Skin epidermis (tissue), 12 donors: ENCODE measurements around the gene ZC3H10.
"Not testable (repeated sequence)": the region's sequence is repeated elsewhere in the genome, so short reads cannot be mapped to it uniquely, and the experiment has no call there.

Experiments
- H3K27ac ChIP-seq, 21 experiments: fragments of 200-600 bp; sonication (generic) in 11 of 21; one replicate each; pipeline ENCODE4 v1.5.0; 2020; ENCODE audit warnings: mild to moderate bottlenecking in 3 of 21, inconsistent platforms in 2 of 21, moderate library complexity in 2 of 21
- H3K4me3 ChIP-seq, 7 experiments: fragments of 200-600 bp; sonication (generic) in 2 of 7; one replicate each; pipeline ENCODE4 v1.5.0; 2020; ENCODE audit warnings: inconsistent platforms in 2 of 7, mild to moderate bottlenecking in 2 of 7, moderate library complexity in 1 of 7

The ZC3H10 gene, protein sequence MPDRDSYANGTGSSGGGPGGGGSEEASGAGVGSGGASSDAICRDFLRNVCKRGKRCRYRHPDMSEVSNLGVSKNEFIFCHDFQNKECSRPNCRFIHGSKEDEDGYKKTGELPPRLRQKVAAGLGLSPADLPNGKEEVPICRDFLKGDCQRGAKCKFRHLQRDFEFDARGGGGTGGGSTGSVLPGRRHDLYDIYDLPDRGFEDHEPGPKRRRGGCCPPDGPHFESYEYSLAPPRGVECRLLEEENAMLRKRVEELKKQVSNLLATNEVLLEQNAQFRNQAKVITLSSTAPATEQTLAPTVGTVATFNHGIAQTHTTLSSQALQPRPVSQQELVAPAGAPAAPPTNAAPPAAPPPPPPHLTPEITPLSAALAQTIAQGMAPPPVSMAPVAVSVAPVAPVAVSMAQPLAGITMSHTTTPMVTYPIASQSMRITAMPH

DNA sequence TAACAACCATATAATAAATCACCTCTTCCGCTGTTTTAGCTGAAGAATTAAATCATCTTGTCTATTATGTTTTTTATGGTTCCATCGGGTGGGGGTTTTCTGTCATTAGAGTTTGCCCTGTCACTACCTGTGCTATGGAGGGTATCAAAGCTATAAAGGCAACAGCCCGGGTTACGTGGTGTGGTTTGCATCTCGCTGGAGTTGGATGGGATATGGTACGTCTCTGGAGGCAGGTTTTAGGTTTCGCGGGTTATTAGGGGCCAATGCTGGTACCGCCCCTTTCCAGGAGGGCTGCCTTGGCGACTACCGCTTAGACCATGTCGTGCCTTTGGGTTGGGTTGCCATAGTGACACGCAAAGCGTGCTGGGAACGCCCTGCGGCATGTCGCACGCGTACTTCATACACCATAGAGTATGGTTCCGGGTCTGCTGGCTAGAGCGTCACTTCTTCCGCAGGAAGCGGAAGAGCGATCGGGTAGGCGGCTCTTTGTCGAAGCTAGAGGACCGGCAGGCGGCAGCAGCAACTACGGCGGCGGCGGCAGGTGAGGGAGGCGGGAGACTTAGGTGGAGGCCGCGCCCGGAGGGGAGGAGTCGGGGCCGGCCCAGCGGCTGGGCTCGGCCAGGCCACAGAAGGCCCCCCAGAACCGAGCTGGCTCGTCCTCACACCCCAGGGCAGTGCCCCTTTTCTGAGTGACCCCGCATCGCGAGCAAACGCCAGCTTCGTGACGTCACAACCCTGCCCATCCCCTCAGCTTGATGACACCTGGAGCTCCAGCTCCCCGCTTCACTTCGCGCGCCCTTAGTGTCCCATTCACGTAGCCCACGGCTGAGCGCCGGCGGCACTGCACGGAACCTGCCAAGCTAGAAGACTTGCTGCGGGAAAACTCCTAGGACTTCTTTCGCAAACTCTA, at the start of gene ZC3H10:
TSS of gene ZC3H10 (plus strand) at position 489 of the 910 bp plus-strand sequence. CDS start 2,297 bp downstream, outside the sequence.
- Histone ChIP-seq H3K27ac (peak within 1 kb of the TSS; percentile 66 to 96 (median 92)), H3K4me3 (peak within 1 kb of the TSS; percentile 59 to 86 (median 76))

DNA sequence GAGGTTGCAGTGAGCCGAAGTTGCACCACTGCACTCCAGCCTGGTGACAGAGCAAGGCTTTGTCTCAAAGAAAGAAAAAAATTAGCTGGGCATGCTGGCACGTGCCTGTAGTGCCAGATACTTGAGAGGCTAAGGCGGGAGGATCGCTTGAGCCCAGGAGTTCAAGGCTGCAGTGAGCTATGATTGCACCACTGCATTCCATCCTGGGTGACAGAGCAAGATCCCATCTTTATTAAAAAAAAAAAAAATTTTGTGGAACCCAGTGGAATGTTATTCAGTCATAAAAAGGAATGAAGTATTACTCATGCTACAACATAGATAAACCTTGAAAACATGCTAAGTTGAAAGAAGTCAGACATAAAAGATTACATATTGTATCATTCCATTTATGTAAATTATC, 46.4 kb upstream of the ZC3H10 start:
- no peak overlapping the region for H3K27ac ChIP-seq
- no peak overlapping the region for H3K4me3 ChIP-seq

DNA sequence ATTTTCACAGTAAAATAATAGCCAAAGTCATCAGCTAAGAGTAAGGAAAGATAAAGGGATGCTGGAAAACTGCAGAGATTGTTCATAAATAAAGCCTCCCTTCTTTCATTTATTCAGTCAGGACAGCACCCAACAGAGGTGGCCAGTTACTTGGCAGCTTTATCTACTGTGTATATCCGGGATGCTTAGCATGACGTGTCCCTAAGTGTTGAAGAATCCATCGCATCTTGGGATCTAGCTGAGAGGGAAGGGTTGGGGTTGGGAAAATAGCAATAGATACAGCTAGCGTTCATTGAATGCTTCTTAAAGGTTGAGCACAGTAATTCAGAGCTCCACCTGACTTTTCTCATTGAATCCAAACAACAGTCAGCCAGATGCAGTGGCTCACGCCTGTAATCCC, 43.7 kb upstream of the ZC3H10 start:
- no peak overlapping the region for H3K4me3 ChIP-seq
- no peak overlapping the region for H3K27ac ChIP-seq

DNA sequence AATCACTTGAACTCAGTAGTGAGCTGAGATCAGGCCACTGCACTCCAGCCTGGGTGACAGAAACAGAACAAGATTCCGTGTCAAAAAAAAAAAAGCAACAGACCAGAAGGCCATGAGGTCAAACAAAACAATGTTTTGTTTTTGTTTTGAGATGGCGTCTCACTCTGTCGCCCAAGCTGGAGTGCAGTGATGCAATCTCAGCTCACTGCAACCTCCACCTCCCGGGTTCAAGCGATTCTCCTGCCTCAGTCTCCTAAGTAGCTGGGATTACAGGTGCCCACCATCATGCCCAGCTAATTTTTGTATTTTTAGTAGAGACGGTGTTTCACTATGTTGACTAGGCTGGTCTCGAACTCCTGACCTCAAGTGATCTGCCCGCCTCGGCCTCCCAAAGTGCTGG, 40.1 kb upstream of the ZC3H10 start:
- not testable (repeated sequence) for H3K4me3 ChIP-seq, H3K27ac ChIP-seq

DNA sequence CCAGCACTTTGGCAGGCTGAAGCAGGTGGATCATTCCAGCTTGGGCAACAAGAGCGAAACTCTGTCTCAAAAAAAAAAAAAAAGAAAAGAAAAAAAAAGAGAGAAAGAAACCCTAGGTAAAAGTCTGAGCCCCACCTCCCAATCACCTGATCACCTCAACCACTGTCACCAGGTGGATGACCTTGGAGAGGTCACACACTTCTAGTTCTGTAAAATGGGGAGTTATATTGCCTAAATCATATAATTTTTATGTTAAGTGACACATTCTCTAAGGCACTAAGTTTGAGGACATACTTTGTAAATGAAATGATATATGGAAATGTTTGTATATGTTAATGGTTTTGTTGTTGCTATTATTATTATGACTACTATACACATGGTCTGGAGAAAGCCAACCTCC, 39.6 kb upstream of the ZC3H10 start:
- Histone ChIP-seq H3K4me3 (peak overlapping the region in 1 of 7 experiments; percentile 77), H3K27ac (peak overlapping the region in 13 of 21 experiments; percentile 73 to 93 (median 87))

DNA sequence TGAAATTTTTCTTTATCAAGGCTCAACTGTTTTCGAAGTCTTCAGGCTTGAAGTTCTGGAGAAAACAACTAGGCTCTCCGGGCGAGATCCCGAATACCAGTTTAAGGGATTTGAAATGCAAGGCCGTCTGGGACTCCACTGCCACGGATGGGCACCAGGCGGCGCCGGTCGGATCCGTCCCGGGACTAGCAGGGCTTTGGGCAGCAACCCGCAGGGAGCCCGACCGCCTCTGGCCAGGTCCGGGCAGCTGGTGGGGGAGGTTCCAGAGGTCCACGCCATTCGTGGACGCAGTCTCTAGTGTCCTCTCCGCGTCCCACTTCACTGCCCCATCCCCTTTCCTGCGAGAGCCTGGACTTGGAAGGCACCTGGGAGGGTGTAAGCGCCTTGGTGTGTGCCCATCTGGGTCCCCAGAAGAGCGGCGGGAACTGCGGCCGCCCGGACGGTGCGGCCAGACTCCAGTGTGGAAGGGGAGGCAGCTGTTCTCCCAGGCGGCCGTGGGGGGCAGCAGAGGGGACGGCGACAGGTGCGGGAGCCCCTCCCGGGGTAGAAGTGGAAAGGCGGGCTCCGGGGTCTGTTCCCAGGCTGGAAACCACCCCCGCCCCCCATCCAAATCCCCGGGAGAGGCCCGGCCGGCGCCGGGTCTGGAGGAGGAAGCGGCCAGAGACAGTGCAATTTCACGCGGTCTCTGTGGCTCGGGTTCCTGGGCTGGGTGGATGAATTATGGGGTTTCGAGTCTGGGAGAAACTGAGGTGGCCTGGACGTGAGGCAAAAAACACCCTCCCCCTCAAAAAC, 38.9 kb upstream of the ZC3H10 start:
- H3K27ac ChIP-seq = peak overlapping the region; percentile 33 to 93 (median 86)
- H3K4me3 ChIP-seq = peak overlapping the region; percentile 38 to 77 (median 61)

DNA sequence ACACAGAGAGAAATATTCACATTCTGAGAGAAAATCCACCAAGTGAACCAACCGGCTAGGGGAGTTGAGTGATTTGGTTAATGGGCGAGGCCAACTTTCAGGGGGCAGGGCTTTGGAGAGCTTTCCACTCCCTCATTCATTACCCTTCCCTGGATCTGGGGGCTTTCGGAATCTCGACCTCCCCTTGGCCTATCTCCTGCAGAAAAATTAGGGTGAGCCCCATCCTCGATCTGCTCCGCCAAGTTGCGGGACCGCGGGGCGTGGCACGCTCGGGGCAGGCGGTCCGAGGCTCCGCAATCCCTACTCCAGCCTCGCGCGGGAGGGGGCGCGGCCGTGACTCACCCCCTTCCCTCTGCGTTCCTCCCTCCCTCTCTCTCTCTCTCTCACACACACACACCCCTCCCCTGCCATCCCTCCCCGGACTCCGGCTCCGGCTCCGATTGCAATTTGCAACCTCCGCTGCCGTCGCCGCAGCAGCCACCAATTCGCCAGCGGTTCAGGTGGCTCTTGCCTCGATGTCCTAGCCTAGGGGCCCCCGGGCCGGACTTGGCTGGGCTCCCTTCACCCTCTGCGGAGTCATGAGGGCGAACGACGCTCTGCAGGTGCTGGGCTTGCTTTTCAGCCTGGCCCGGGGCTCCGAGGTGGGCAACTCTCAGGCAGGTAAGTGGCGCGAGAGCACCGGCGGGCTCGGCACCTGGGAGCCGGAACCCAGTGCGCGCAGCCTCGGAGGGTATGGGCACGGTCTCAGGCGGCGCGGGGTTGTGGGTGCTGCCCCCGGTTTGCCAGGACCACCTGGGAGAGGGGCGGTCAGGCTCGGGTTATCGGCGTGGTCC, 38.1 kb upstream of the ZC3H10 start, which contains the start of gene ERBB3:
TSS of gene ERBB3 (plus strand) at position 443 of the 833 bp plus-strand sequence. CDS start at position 579, 136 bp downstream.
- H3K4me3 ChIP-seq = peak within 1 kb of the TSS; percentile 38 to 77 (median 61)
- peak within 1 kb of the TSS; percentile 33 to 93 (median 86) for H3K27ac ChIP-seq

DNA sequence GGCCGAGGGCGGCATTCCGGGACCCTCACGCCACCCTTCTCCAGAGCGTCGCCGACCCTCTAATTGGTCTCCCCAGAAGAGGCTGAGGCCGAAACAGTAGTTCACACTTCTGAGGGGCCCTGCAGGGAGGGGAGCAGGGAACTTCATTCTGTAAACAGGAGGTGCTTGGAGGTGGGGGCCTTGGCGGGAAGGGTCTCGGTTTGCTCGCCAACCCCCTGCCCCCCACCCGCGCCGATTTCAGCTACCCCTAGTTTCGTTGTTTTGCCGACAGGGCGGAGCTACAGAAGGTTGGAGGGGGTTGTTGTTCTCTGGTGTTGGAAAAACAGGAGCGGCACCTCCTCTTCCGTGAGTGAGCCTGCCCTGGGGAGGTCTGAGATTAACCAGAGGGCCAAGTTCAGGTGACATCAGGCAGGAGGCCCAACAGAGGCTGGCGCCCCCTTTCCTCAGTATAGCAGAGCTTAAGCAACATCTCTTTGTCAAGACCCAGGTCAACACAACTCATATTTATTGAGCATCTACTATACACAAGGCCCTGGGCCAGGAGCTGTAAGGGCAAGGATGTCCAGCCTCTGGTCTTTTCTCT, 37.4 kb upstream of the ZC3H10 start:
- peak overlapping the region; percentile 38 to 77 (median 61) for H3K4me3 ChIP-seq
- peak overlapping the region in 20 of 21 experiments; percentile 68 to 93 (median 85) for H3K27ac ChIP-seq

DNA sequence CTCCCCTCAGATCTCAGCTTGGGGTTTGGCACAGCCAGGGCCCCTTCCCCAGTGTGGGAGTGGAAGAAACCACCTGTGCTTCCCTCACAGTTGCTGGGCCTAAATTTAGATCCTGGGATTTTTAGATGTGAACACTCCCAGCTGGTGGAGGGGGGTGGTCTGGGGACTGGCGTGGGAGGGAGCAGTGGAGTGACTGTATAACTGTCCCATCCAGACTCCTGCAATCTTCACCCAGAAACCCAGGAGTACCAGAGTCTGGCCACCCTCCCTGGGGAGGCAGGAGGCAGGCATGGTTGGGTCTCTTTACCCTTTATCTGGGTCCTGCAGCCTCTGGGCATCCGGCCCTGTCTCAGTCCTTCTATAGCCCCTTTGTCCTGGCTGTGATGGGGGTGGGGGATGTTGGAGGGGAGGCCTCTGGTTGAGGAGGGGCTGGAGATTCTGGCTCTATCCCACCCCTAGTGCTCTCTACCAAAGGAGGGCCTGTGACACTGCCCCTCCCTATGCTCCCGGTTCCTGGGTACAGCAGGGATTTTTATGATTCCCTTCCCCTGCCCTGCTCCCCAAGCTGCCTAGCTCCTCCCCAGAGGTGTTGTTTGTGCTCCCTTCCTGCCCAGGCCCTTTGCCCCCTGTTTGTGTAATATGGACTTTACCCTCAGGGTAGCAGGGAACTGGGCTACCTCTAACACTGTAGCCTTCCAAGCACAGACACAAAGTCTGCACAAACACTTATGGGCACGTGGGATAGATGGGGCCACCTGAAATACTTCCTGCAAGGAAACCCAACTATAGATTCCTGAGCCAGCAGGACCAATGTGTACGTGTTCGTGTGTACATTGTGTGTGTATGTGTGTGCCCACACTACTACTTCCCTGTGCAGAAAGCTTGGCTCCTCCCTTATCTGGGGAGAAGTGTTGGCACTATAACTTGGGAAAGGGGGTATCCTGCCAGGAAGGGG, 36.4 kb upstream of the ZC3H10 start:
- peak overlapping the region; percentile 38 to 77 (median 61) for H3K4me3 ChIP-seq
- peak overlapping the region in 13 of 21 experiments; percentile 14 to 93 (median 87) for H3K27ac ChIP-seq

DNA sequence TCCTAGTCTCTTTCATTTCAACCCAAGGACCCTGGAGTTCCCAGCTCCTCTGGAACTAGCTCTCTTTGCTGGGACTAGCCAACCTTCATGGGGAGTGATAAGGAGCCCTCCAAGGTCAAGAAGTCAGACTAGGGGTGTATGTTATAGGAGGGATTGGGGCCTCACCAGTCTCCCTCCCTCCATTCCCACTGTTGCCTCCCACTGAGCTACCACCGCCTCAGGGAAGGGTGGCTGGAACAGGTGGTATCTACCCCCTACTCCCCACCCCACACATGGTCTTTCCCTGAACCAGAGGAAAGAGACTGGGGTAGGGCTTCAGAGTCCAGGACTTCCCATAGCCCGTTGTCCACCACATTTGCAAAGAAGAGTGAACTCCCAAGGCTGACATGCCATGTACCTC, 35.7 kb upstream of the ZC3H10 start:
- H3K27ac ChIP-seq = peak overlapping the region in 6 of 21 experiments; percentile 8 to 93 (median 62)
- no peak overlapping the region for H3K4me3 ChIP-seq

DNA sequence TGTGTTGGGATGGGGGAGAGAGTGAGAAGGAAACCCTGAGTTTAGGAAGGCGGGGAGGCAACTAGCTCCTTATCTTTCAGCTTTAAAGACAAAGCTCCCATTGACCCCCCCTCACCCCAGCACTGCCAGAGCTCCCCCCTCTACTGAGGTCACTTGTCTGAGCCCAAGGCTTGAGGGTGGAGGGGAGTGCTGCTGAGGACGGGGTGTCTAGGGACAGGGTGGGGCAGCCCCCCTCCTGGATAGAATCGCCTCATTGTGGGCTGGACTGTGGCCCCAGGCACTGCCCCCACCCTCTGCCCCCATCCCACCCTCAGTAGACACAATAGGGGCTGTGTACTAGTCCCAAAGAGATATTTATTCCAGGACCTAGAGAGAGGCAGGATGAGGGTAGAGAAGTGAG, 35.1 kb upstream of the ZC3H10 start:
- H3K27ac ChIP-seq = peak overlapping the region in 5 of 21 experiments; percentile 2 to 93 (median 43)
- no peak overlapping the region for H3K4me3 ChIP-seq

DNA sequence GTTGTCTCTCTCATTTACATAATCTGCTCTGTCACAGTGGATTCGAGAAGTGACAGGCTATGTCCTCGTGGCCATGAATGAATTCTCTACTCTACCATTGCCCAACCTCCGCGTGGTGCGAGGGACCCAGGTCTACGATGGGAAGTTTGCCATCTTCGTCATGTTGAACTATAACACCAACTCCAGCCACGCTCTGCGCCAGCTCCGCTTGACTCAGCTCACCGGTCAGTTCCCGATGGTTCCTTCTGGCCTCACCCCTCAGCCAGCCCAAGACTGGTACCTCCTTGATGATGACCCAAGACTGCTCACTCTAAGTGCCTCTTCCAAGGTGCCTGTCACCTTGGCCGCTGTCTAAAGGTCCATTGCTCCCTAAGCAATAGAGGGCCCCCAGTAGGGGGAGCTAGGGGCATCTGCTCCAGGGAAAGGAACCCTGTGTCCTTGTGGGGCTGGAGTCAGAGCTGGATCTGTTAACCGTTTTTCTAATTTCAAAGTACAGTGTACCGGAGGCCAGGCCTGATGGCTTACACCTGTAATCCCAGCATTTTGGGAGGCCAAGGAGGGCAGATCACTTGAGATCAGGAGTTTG, 33.0 kb upstream of the ZC3H10 start:
- Histone ChIP-seq H3K27ac (peak overlapping the region in 2 of 21 experiments; percentile 39 to 42), H3K4me3 (no peak overlapping the region)

DNA sequence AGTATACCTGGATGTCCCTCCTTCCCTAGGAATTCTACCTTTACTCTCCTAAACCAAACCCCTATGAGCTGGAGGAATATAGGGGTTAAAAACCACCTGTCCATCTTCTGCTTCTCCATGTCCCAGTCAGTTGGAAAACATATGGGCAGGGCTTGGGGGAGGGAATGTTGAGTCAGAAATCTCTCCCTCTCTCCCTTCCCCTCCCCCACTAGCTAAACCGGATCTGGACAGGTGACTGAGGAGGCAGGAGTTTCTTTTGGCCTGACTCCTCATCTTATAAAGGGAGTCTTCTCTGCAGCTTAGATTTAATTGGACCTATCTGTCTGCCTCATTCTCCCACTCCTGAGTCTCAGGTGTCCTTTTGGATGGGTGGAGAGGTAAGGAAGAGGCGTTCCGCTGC, 32.0 kb upstream of the ZC3H10 start:
- Histone ChIP-seq H3K27ac (peak overlapping the region in 3 of 21 experiments; percentile 6 to 31 (median 9)), H3K4me3 (no peak overlapping the region)

DNA sequence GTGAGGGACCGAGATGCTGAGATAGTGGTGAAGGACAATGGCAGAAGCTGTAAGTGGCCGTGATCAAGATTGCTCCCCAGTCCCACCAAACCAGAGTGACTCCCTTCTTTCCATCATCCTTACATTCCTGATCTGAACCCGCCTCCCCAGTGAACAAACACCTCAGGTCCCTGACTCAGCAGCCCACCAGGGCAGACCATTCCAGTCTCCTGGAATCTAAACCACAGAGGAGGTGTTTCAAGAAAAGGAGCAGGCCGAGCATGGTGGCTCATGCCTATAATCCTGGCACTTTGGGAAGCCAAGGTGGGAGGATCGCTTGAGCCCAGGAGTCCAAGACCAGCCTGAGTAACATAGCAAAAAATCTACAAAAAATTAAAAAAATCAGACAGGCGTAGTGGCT, 31.5 kb upstream of the ZC3H10 start:
- Histone ChIP-seq H3K27ac (peak overlapping the region in 6 of 21 experiments; percentile 6 to 37 (median 24)), H3K4me3 (no peak overlapping the region)

DNA sequence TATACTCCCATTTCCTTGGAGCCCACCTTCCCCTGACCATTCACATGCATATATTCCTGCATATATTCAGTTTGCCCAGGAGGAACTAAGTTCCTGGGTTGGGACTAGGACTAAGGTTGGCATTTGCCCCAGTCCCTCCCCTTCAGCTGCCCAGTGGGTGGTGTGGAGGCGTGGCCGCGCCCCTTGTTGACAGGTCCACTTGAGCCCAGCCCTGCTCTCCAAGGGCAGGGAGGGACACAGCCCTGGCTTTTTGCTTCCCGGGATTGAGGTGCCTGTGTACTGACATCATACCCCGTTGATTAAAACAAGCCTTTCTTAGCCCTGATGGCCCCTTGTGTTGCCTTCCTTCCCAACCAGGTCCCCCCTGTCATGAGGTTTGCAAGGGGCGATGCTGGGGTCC, 30.8 kb upstream of the ZC3H10 start:
- H3K27ac ChIP-seq = peak overlapping the region in 6 of 21 experiments; percentile 6 to 52 (median 25)

DNA sequence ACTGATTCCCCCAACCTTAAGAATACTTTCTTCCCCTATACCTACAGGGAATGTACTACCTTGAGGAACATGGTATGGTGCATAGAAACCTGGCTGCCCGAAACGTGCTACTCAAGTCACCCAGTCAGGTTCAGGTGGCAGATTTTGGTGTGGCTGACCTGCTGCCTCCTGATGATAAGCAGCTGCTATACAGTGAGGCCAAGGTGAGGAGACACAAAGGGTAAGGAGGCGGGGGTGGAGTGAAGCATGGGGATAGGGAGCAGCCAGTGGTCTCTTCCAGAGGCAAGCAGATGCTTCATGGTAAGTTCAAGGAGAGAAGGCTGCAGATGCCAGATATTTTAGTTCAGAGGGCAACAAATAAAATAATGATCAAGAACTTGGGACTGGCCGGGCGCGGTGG, 20.3 kb upstream of the ZC3H10 start:
- H3K27ac ChIP-seq = no peak overlapping the region

More for the DNA sequence above, 30.8 kb upstream of the ZC3H10 start:
- no peak overlapping the region for H3K4me3 ChIP-seq

DNA sequence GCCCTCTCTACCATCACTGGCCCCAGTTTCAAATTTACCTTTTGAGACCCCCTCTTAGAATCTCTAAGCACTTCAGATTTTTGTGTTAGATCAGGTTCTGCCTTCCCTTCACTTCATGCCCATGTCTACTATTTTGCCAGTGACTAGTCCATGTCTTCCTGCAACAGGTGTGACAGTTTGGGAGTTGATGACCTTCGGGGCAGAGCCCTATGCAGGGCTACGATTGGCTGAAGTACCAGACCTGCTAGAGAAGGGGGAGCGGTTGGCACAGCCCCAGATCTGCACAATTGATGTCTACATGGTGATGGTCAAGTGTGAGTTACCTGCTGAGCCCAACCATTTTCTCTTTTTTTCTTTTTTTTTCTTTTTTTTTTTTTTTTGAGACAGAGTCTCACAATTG, 19.5 kb upstream of the ZC3H10 start:
- Histone ChIP-seq H3K4me3 (no peak overlapping the region), H3K27ac (no peak overlapping the region)

More for the DNA sequence above, 20.3 kb upstream of the ZC3H10 start:
- H3K4me3 ChIP-seq = no peak overlapping the region
